Prostate gland (tissue), 2 donors: ENCODE data around the gene GYG1.

ENCODE experiments used
- CTCF ChIP-seq, 4 experiments: fragments of 200-600 bp in 2 of 4; fragments of 450-650 bp in 2 of 4; sonication (generic) in 2 of 4; IDR thresholded peaks; 1 replicate in 3 of 4; 2 replicates in 1 of 4; pipeline ENCODE4 v1.5.1; 2016 to 2019; ENCODE audit warnings: antibody characterized with exemption in 4 of 4, mild to moderate bottlenecking in 2 of 4, moderate library complexity in 2 of 4
- POLR2A ChIP-seq: fragments of 450-650 bp; IDR thresholded peaks from one replicate; pipeline ENCODE4 v1.6.1; 2016; ENCODE audit warnings: antibody characterized with exemption, mild to moderate bottlenecking

- TF ChIP-seq POLR2A: no peak
- TF ChIP-seq CTCF (IDR thresholded peaks at IDR 0.05): no peak
These were observed 13.3 kb downstream of the GYG1 start for GRCh38 chr3:149004622-149005021.
